ENCODE measurements around the gene RAB4A. TPM values are rescaled to one million over a fixed set of nuclear protein-coding genes. Genes with fewer than 3 reads are reported as not detected.

RAB4A gene
- total and polyA plus RNA-seq, 2 of the 4 experiments (the other 2 are of a cell fraction) = 25.6 to 26.2 TPM

GRCh38 chr1:229295745-229296144 lies 24.8 kb downstream of the RAB4A start:
- Histone ChIP-seq H2AFZ (replicated peaks; ENCODE audit: low read length, poor library complexity) (no peak overlapping the region), H3K36me3 (ENCODE audit: control insufficient read depth, insufficient read depth, low read length) (peaks cover 28% of the 10 kb centered on the region), H3K23ac (ENCODE audit: low read depth, low read length) (peak overlapping the region; percentile 80), H4K20me1 (ENCODE audit: insufficient read depth, low read length) (0 out of 2 replicates have a peak, but pooled peaks cover 3% of the 10 kb centered on the region), H2BK120ac (ENCODE audit: low read depth, low read length) (peak overlapping the region; percentile 90), H3K56ac (ENCODE audit: extremely low read depth, insufficient read depth, low read length) (no peak overlapping the region), H2AK5ac (ENCODE audit: low read depth, low read length) (peak overlapping the region; percentile 80; the same call in 1 of the 2 replicates), H3K9ac (ENCODE audit: low read depth, low read length) (no peak overlapping the region), H3K9me3 (ENCODE audit: control insufficient read depth, insufficient read depth, low read length) (no peaks in the 10 kb centered on the region), H3K4me1 (ENCODE audit: control insufficient read depth, insufficient read depth, low read length) (peaks cover 19% of the 10 kb centered on the region), H4K8ac (ENCODE audit: low read depth in 2 of 2, low read length in 2 of 2) (peak overlapping the region; percentile 72 to 86), H3K9me1 (ENCODE audit: insufficient read depth, low read length) (peaks cover 28% of the 10 kb centered on the region), H3K14ac (replicated peaks; ENCODE audit: low read depth, low read length) (peak overlapping the region; percentile 80; the same call in 1 of the 2 replicates), H2BK15ac (ENCODE audit: low read depth, low read length) (peak overlapping the region; percentile 25; the same call in 1 of the 3 replicates), H4K5ac (ENCODE audit: low read depth, low read length) (peak overlapping the region; percentile 38), H3K4ac (ENCODE audit: low read depth, low read length) (peak overlapping the region; percentile 93), H3K27ac (ENCODE audit: insufficient read depth, low read length) (0 out of 2 replicates have a peak overlapping the region, but pooled peaks have one; percentile 5), H3K18ac (ENCODE audit: low read depth, low read length) (peak overlapping the region; percentile 74), H4K91ac (ENCODE audit: insufficient read depth, low read depth, low read length) (peak overlapping the region; percentile 59), H2AK9ac (replicated peaks; ENCODE audit: low read depth, low read length, poor library complexity) (no peak overlapping the region), H3K4me2 (ENCODE audit: low read depth, low read length) (no peak overlapping the region), H2BK20ac (ENCODE audit: low read depth, low read length) (peak overlapping the region; percentile 95), H3K4me3 (ENCODE audit: insufficient read depth, low read depth, low read length) (no peak overlapping the region), H3K79me1 (ENCODE audit: low read depth in 1 of 2, low read length in 2 of 2) (peaks cover 21 to 56% of the 10 kb centered on the region in 2 experiments; a peak in 3 of 4 replicates), H2BK5ac (ENCODE audit: low read depth, low read length, poor library complexity, severe bottlenecking) (peak overlapping the region; percentile 86), H3K27me3 (ENCODE audit: control insufficient read depth, insufficient read depth, low read length) (no peaks in the 10 kb centered on the region)
- TF ChIP-seq NFE2L2 (IDR thresholded peaks at IDR 0.05; ENCODE audit: low read depth, low read length) = no peak
- no peak for TF ChIP-seq MAFK (IDR thresholded peaks at IDR 0.05; ENCODE audit: low read depth, low read length)
- TF ChIP-seq, protein P1, sequence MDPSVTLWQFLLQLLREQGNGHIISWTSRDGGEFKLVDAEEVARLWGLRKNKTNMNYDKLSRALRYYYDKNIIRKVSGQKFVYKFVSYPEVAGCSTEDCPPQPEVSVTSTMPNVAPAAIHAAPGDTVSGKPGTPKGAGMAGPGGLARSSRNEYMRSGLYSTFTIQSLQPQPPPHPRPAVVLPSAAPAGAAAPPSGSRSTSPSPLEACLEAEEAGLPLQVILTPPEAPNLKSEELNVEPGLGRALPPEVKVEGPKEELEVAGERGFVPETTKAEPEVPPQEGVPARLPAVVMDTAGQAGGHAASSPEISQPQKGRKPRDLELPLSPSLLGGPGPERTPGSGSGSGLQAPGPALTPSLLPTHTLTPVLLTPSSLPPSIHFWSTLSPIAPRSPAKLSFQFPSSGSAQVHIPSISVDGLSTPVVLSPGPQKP (IDR thresholded peaks at IDR 0.05; ENCODE audit: borderline replicate concordance, low read depth, low read length) = no peak
- TF ChIP-seq MXI1 (IDR thresholded peaks at IDR 0.05; ENCODE audit: borderline replicate concordance, low read depth, low read length) = no peak
- no peak for TF ChIP-seq BHLHE40 (IDR thresholded peaks at IDR 0.05; ENCODE audit: low read depth, low read length)
- no peak for TF ChIP-seq POLR2A (IDR thresholded peaks at IDR 0.05; ENCODE audit: low read depth, low read length)
- TF ChIP-seq SMC3 (IDR thresholded peaks at IDR 0.05; ENCODE audit: low read depth, low read length) = no peak
- no peak for TF ChIP-seq USF2 (IDR thresholded peaks at IDR 0.05; ENCODE audit: low read depth, low read length)
- TF ChIP-seq, protein P2, sequence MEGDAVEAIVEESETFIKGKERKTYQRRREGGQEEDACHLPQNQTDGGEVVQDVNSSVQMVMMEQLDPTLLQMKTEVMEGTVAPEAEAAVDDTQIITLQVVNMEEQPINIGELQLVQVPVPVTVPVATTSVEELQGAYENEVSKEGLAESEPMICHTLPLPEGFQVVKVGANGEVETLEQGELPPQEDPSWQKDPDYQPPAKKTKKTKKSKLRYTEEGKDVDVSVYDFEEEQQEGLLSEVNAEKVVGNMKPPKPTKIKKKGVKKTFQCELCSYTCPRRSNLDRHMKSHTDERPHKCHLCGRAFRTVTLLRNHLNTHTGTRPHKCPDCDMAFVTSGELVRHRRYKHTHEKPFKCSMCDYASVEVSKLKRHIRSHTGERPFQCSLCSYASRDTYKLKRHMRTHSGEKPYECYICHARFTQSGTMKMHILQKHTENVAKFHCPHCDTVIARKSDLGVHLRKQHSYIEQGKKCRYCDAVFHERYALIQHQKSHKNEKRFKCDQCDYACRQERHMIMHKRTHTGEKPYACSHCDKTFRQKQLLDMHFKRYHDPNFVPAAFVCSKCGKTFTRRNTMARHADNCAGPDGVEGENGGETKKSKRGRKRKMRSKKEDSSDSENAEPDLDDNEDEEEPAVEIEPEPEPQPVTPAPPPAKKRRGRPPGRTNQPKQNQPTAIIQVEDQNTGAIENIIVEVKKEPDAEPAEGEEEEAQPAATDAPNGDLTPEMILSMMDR (conservative IDR thresholded peaks at IDR 0.05; ENCODE audit: low read depth, low read length) = no peak
- no peak for TF ChIP-seq RAD21 (IDR thresholded peaks at IDR 0.05; ENCODE audit: low read length)
- TF ChIP-seq CEBPB (IDR thresholded peaks at IDR 0.05; ENCODE audit: low read depth, low read length) = no peak
- TF ChIP-seq MAZ (IDR thresholded peaks at IDR 0.05; ENCODE audit: borderline replicate concordance, low read depth, low read length) = no peak
- no peak for TF ChIP-seq RFX5 (IDR thresholded peaks at IDR 0.05; ENCODE audit: low read depth, low read length)
- TF ChIP-seq CHD1 (IDR thresholded peaks at IDR 0.05; ENCODE audit: low read depth, low read length) = no peak
- no peak for TF ChIP-seq FOS (IDR thresholded peaks at IDR 0.05; ENCODE audit: low read depth, low read length)
- TF ChIP-seq RCOR1 (IDR thresholded peaks at IDR 0.05; ENCODE audit: insufficient replicate concordance, low read length) = no peak
- in situ Hi-C loops (cut with MboI; ENCODE audit: low sequenced_read_pairs) (no loop called here), dilution Hi-C loops (cut with HindIII; ENCODE audit: low sequenced_read_pairs, unreplicated experiment) (no loop called here), intact Hi-C loops (cut with micrococcal nuclease) (no loop called here)
- no CpG with 5 or more reads among the region's 11 CpGs for WGBS, 2 experiments (ENCODE audit: extremely low coverage in 2 of 2, insufficient read length in 1 of 2)
- DNase-seq = no peak
- no peak for ATAC-seq (ENCODE audit: low read depth)
- POLR2A ChIA-PET (ENCODE audit: unreplicated experiment) = no interaction called here
- BruUV-seq (replicated peaks) = no TSS peak
- CTCF ChIA-PET = interaction anchor here (1.2 kb wide), 1 partner anchor 14 kb away, joined by 4 read pairs; no protein-coding TSS in a partner anchor

Measured in IMR-90 (cell line).